NB4 (cell line): ENCODE data around the gene PTPN1.

Experiments
- DNase-seq: peaks from one replicate; pipeline ENCODE4 v3.0.0; 2010; ENCODE audit warnings: low read depth
- H3K4me3 ChIP-seq: one replicate; pipeline ENCODE4 v1.5.1; 2011; ENCODE audit warnings: mild to moderate bottlenecking, low read depth, low read length, moderate library complexity
- CTCF ChIP-seq: IDR thresholded peaks from one replicate; pipeline ENCODE4 v1.5.1; 2012; ENCODE audit warnings: low read depth, low read length
- MAX ChIP-seq: IDR thresholded peaks from 2 replicates; pipeline ENCODE4 v1.6.1; 2011; ENCODE audit warnings: low read depth, low read length
- MYC ChIP-seq: IDR thresholded peaks from 2 replicates; pipeline ENCODE4 v1.6.1; 2011; ENCODE audit warnings: low read depth, low read length
- POLR2A ChIP-seq: IDR thresholded peaks from 2 replicates; pipeline ENCODE4 v1.6.1; 2011; ENCODE audit warnings: mild to moderate bottlenecking; ENCODE audit not compliant: insufficient read length; ENCODE audit errors: extremely low read depth

The PTPN1 gene

GRCh38 chr20:50607436-50607835, 97.3 kb downstream of the PTPN1 start:
- DNase-seq: no peak
- no peak for TF ChIP-seq POLR2A
- no peak for TF ChIP-seq MYC
- no peak for TF ChIP-seq CTCF
- no peak for TF ChIP-seq MAX
- no peak overlapping the region for H3K4me3 ChIP-seq

- no peak overlapping the region for H3K4me3 ChIP-seq
- no peak for DNase-seq
- no peak for TF ChIP-seq CTCF
Measured at GRCh38 chr20:50607850-50608749, 97.9 kb downstream of the PTPN1 start.

- TF ChIP-seq POLR2A: no peak
- TF ChIP-seq CTCF: no peak
- TF ChIP-seq MAX: no peak
- TF ChIP-seq MYC: no peak
- no peak for DNase-seq
- H3K4me3 ChIP-seq: no peak overlapping the region
Measured at GRCh38 chr20:50608750-50609104, 98.5 kb downstream of the PTPN1 start.

GRCh38 chr20:50609438-50609989, 99.3 kb downstream of the PTPN1 start:
- H3K4me3 ChIP-seq: no peak overlapping the region
- no peak for DNase-seq
- TF ChIP-seq MYC (no peak), CTCF (no peak), MAX (no peak), POLR2A (no peak)

GRCh38 chr20:50610212-50610718, 100.1 kb downstream of the PTPN1 start:
- TF ChIP-seq POLR2A (no peak), CTCF (peak; percentile 36), MAX (no peak)
- DNase-seq: peak; percentile 52
- no peak overlapping the region for H3K4me3 ChIP-seq
